GM19455 (cell line): ENCODE data around the gene TSPYL2.

Source experiments
- ATAC-seq: cut with Tn5 transposase; IDR thresholded peaks from one replicate; pipeline ENCODE4 v1.9.1; 2021; ENCODE audit not compliant: unreplicated experiment

Gene TSPYL2

GRCh38 chrX:53081925-53082772, at the start of gene TSPYL2:
Gene TSPYL2, plus strand, starts transcription at chrX:53082367. Its CDS starts 132 bp downstream, at chrX:53082499.
- ATAC-seq: peak; percentile 94

DNA sequence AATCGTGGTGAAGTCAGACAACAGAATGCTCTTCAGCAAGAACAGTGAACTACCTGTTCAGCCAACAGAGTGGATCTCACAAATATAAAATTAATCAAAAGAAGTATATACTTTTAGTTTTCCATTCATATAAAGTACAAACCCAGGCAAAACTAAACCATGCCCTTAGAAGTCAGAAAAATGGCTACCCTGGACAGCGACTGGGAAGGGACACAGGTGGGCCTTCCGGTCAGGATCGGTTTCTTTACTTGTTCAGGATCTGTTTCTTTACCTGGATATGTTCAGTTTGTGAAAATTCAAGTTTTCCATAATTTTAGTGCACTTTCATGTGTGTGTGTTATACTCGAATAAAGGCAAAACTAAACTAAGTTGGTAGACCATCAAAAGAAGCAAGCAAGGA, 46.0 kb upstream of the TSPYL2 start:
- no peak for ATAC-seq

GRCh38 chrX:53039236-53039635, 42.9 kb upstream of the TSPYL2 start:
- ATAC-seq: no peak

- no peak for ATAC-seq
These were observed 37.2 kb upstream of the TSPYL2 start for GRCh38 chrX:53044995-53045394.

- no peak for ATAC-seq
These were observed 34.9 kb upstream of the TSPYL2 start for GRCh38 chrX:53047228-53047627.

GRCh38 chrX:53048169-53049126, 33.7 kb upstream of the TSPYL2 start, which contains the start of gene GPR173:
Gene GPR173, plus strand, starts transcription at chrX:53048789. Its CDS starts 27,833 bp downstream, at chrX:53076622.
- no peak for ATAC-seq

DNA sequence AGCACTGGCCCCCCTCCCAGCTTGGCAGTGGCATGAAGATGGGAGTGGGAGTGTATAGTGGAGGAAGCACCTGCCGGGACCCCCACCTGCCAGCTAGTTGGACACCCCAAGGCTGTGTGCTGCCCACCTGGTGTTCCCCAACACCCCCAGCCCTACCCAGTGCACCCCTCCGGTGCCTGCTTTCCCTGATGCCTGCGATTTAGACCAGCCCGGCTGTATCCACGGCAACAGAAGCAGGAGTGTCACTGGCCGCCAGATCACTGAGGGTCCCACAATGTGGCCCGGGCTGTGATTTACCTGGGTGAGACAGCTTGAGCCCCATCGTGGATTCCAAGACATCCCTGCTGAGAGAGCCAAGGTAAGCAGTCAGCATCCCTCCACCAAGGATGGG, 33.0 kb upstream of the TSPYL2 start:
- no peak for ATAC-seq

DNA sequence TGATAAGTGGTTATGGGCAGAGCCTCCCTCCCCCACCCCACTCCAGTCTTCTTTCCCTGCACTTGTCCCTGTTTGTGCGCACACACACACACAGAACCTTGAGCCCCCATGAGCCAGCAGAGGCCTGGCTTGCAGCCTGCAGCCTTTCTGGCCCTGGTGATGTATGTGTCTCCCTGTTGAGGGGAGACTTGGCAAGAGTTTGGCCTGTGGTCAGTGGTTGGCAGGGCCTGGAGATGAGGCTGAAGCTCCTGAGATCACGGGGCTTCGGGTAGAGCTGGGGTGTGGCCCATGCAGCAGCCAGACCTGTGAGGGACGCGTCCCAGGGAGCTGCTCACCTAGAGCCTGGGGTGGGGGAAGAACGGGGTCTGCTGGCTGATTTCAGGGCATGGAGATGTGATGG, 31.3 kb upstream of the TSPYL2 start:
- no peak for ATAC-seq

GRCh38 chrX:53055244-53055849, 26.8 kb upstream of the TSPYL2 start:
- ATAC-seq: no peak

- no peak for ATAC-seq
These were observed 25.9 kb upstream of the TSPYL2 start for GRCh38 chrX:53056292-53056691.

DNA sequence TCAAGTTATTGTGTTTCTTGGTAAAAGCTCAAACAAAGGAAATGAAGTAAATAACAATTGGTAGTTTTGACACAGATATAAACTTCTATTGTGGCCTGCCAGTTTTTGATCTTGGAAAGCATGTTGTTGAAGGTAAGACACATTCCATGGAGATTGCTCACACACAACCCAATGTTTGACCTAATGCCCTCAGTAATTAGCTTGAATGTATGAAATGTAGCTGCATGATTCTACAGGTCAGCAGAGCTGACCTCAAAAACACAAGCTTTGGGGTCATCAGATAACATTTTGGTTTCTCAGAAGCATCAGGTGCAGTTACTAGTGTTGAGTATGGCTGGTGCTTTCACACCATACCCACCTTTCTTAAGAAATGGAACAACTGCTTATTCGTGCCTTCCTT, 17.1 kb upstream of the TSPYL2 start:
- ATAC-seq: no peak

- no peak for ATAC-seq
These were observed 11.1 kb upstream of the TSPYL2 start for GRCh38 chrX:53071064-53071463.

DNA sequence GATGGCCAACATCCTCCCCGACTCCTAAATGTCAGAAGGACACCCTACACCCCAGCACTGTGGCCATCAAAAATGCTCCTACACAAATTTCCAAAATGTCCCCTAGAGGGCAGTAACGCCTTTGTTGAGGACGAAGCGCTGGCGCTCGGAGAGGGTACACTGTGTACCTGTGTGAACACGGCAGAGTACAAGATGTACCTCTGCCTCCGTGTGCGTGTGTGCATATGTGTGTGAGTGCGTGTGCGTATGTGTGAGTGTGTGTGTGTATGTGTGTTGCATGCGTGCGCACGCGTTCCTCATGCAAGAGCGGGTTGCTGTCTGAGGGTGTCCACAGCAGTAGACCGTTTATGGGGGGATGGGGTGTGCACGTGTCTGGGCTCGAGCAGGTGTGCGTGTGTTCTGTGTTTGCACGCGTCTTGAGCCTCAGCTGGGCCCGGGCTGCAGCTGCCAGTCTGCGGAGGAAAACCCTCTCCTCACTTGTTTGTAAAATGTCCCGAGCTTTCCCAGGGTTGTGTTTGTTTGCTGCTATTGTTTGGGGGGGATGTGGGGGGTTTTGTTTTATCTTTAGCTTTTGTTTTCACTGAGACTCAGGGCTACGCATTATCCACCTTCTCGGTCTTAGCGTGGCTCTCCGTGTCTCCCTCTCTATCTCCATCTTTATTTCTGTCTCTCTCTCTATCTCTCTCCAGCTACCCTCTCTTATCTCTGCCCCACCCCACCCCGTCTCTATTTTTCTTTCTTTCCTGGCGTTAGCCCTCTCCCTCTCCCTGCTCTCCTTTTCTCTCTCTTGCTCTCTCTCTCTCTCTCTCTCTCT, 10.4 kb upstream of the TSPYL2 start:
- peak; percentile 78 for ATAC-seq

DNA sequence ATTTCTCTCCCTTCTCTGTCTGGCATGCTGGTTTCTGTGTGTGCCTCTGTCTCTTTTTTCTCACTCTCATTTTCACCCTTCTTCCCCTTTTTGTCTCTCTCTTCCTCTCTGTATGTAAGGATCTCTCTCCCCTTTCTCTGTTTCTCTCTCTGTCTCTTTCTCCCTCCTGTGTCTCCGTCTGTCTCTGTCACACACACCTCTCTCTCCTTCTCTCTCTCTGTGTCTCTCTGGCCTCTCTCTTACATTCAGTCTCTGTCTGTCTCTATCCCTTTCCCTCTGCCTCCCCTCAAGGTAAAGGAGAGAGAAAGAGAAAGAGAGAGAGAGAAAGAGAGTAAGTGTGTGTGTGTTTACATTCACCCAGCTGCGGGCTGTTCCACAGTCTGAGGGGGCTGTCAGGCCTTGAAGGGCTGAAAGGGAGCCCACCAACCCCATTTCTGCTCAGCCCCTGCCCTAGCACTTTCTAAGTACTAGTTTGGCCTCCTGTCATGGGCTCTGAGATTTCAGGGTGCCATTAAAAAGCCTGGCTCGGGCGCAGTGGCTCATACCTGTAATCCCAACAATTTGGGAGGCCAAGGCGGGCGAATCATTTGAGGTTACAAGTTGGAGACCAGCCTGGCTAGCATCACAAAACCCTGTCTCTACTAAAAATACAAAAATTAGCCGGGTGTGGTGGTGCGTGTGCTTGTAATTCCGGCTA, 9.6 kb upstream of the TSPYL2 start:
- ATAC-seq: no peak

- ATAC-seq: no peak
These were observed 9.0 kb upstream of the TSPYL2 start for GRCh38 chrX:53073115-53073586.

- ATAC-seq: no peak
These were observed 7.2 kb upstream of the TSPYL2 start for GRCh38 chrX:53075011-53075410.

GRCh38 chrX:53076671-53077070, 5.5 kb upstream of the TSPYL2 start:
- no peak for ATAC-seq

DNA sequence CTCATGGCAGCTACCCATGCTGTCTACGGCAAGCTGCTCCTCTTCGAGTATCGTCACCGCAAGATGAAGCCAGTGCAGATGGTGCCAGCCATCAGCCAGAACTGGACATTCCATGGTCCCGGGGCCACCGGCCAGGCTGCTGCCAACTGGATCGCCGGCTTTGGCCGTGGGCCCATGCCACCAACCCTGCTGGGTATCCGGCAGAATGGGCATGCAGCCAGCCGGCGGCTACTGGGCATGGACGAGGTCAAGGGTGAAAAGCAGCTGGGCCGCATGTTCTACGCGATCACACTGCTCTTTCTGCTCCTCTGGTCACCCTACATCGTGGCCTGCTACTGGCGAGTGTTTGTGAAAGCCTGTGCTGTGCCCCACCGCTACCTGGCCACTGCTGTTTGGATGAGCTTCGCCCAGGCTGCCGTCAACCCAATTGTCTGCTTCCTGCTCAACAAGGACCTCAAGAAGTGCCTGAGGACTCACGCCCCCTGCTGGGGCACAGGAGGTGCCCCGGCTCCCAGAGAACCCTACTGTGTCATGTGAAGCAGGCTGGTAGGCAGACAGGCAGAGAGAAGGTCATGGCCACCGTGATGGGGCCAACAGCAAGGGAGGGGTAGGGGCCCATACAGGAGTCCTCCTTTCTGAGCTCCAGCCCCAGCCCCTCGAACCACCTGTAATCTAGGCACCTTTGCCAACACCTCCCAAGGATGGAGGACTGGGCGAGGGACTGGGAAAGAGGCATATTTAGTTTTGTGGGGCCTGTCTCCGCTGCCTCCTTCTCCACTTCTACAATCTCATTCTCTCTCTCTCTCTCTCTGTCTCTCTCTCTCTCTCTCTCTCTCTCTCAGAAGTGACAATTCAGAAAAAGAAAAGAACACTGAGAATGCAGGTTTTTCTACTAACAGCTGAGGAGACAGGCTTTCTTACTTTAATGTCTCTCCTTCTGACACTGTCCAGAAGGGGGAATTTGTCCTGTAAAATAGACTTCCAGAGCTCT, 4.7 kb upstream of the TSPYL2 start:
- no peak for ATAC-seq

DNA sequence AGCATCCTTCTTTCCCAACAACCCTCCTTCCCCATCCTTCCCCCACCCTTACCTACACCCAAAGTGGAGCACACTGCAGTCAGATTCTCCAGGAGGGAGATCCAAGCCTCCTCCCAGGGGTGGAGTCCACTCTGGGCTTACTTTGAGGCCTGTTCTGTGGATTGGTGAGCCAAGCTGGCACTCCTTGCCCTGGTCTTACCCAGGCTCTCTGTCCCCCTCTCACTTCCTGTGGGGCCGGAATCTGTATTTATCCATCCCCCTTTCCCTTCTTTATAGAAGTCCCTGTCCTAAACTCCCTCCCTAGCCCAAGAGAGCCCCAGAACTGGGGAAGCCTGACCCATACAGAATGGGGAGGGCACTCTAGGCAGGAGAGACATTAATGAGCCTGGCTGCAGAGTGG, 3.2 kb upstream of the TSPYL2 start:
- ATAC-seq: no peak
